GM18517 (cell line): ENCODE measurements around the gene PRUNE2.
"Not testable (repeated sequence)": the region's sequence is repeated elsewhere in the genome, so short reads cannot be mapped to it uniquely, and the experiment has no call there.

Experiments
- ATAC-seq: cut with Tn5 transposase; IDR thresholded peaks from one replicate; pipeline ENCODE4 v1.9.1; 2021; ENCODE audit warnings: mild to moderate bottlenecking, moderate library complexity; ENCODE audit not compliant: unreplicated experiment

Gene PRUNE2

GRCh38 chr9:76700916-76701315, 205.0 kb downstream of the PRUNE2 start:
- no peak for ATAC-seq

GRCh38 chr9:76699971-76700370, 205.9 kb downstream of the PRUNE2 start:
- no peak for ATAC-seq

- ATAC-seq: no peak
Measured at GRCh38 chr9:76697554-76697953, 208.4 kb downstream of the PRUNE2 start.

DNA sequence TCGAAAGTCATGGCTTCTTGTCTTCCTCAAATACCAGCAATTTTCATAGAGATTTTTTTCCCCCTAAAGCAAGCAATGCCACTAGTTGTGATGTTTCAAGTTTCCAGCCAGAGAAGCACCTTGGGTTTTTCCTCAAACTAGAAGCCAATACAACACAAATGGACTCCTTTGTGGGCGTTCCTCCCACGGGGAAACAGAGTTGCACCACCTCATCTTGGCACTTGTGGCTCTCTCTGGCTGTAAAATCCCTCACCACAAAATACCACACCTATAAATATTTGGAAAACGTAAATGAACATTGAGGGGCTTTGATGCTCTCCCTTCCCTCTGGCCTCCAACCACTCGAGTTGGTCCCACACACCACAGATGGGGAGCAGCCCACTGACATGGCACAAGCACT, 208.8 kb downstream of the PRUNE2 start:
- ATAC-seq: no peak

DNA sequence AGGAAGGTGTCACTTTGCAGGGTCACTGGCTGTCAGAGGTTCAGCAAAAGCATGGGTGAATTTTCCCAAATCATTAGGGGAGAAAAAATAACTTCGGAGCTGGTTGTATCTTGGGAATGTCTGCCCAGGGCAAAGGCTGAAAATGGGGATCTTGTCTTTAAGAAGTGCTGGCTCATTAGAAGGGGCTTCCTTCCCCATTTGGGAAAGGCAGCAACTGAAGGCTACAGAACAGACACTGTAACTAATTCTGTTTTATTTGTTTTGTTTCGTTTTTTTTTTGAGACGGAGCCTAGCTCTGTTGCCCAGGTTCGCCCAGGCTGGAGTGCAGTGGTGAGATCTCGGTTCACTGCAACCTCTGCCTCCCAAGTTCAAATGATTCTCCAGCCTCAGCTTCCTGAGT, 212.0 kb downstream of the PRUNE2 start:
- ATAC-seq: no peak

GRCh38 chr9:76692458-76693129, 213.3 kb downstream of the PRUNE2 start:
- no peak for ATAC-seq

DNA sequence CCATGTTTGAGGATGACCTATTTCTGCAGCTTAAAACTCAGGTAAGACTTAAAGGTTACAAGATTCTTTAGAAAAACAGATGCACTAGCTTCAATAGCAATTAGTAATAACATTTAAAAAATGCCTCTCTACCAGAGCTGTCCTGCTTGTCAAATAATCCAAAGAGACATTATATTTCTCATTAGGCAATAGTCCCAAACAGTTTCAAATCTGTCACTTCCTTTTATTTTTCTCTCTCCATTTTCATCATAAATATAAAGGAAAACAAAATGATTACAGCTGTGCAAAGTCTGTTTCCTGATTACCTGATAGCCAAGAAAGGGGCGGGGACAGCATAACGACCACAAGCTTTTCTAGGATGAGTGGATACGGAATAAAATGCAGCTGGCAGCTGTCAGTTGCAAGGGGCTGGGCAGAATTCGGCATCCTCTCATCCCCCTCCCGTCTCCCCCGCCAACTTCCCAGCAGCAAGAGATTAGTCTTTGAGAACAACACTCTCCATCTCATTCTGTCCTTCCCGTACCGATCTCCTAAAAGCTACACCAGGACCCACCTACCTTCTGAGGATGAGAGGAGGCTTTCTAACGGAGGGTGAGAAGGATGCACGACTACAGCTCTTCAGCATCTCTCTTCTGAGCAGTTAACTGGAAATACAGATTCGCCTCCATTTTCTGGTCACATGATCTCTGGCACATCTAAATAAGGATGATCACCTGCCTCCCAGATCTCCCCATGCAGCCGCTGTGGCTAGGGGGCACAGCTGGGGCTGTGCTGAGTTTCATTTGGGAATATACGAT, 214.2 kb downstream of the PRUNE2 start:
- no peak for ATAC-seq

- ATAC-seq: no peak
Measured at GRCh38 chr9:76690973-76691370, 214.9 kb downstream of the PRUNE2 start.

DNA sequence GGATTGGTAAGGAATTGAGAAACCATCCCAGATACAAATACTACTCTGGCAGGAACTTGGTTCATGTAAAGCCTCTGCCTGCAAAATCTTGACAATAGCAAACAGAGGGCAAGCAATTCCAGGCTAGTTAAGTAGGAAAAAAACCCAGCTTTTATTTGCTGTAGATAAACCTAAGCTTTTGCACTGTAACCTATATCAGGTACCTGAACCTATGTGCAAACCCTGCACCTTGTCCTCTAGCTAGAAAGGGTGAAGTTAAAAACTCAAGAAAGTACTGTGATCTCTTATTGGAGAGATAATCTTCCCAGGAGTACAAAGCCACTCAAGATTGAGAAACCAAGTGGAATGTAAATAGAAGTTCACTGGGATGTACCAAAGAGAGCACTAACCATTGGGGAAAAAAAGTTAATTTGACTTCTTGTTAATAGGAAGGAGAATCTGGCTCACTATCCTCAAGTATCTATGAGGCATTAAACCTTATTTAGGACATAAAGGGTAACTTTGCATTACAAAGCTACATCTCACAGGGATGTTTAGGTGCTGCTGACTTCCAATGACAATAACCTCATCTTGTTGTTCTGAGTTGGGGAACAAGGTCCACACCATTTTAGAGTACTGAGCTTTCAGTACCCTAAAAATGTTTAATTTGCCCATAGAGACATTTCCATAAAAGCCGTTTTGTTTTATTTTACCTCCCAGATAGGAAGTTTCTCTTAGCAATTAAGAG, 215.5 kb downstream of the PRUNE2 start:
- no peak for ATAC-seq

DNA sequence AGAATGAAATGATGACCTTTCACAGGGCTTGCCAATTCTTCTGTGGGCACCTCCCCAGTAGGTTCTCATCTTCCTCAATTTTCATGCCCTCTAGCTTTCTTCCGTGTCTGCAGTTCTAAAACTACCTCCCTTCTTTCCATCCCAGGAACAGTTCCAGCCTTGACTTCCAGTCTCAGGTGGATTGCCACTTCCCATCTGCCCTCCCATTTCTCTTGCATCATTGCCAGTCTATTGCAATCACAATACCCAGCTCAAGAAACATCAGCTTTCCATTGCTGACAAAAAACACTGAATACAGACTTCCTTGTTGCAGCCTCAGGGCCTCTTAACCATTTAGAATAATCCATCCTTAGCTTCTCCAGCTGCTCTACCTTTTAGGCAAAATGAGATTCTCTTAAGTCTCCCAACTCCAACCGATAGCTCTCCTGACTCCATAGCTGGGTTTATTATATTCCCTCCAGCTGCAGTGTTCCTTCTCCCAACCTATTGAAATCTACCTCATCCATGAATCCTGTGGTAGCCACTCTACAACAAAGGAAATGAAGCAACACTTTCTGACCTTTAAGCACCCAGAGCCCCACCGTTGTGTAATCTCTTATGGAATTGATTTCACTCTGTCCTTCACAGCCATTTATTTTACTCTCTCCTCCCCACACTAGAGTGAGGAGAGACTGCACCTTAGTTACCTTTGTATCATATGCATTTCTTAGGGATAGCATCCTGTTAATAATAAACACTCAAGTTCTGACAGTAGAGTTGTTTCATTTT, 217.3 kb downstream of the PRUNE2 start:
- ATAC-seq: no peak

GRCh38 chr9:76687861-76688391, 218.0 kb downstream of the PRUNE2 start:
- no peak for ATAC-seq

DNA sequence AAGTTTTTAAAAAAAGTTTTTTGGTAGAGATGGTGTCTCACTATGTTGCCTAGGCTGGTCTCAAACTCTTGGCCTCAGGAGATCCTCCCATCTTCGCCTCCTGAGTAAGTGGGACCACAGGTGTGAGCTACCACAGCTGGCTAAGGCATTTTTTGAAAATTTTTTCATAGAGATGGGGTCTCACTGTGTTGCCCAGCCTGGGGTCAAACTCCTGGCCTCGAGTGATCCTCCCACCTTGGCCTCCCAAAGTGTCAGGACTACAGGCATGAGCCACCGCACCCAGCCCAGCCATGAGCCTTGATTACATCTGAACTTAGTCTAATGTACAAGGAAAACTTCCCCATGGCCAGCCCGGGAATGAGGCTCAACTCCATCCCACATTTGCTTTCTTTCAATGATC, 219.2 kb downstream of the PRUNE2 start:
- no peak for ATAC-seq

GRCh38 chr9:76684213-76684612, 221.7 kb downstream of the PRUNE2 start:
- ATAC-seq: no peak

DNA sequence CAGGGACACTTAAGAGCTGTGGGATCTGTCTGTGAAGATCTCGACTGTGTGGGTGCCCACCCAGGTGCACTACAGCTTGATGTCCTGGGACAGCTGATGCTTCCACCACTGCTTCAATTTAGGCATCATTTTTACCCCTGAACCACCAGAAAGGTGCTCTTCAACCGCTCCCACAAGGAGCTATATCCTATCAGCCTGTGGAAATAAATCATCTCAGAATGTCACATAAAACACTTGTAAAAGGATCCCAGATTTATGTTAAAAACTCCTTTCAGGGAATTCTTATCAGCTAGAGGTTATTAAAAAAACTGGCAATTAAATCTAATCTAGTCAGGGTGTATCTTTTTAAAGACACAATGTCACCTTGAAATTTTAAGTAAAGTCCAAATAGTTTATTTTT, 224.4 kb downstream of the PRUNE2 start:
- ATAC-seq: no peak

- ATAC-seq: no peak
Measured at GRCh38 chr9:76680716-76681425, 225.0 kb downstream of the PRUNE2 start.

- no peak for ATAC-seq
Measured at GRCh38 chr9:76677481-76678055, 228.3 kb downstream of the PRUNE2 start.

GRCh38 chr9:76676857-76677256, 229.1 kb downstream of the PRUNE2 start:
- no peak for ATAC-seq

DNA sequence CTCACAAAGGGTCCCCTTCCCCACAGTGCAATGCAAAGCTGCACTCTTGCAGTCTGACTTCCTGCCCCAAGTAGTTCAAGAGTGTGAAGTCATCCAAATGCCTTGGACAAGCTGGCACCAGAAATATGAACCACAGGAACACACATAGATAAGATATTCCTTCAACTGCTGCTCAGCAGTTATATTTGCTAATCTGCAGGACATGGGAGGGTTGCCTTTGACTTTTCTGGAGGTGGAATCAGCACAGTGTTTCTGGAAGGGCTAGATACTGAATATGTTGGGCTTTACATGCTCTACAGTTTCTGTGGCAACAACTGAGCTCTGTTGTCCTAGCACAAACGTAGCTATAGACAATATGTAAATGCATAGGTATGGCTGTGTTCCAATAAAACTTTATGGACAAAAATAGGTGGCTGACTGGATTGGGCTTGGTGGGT, 238.4 kb downstream of the PRUNE2 start:
- no peak for ATAC-seq

- not testable (repeated sequence) for ATAC-seq
Measured at GRCh38 chr9:76665966-76666365, 239.9 kb downstream of the PRUNE2 start.

DNA sequence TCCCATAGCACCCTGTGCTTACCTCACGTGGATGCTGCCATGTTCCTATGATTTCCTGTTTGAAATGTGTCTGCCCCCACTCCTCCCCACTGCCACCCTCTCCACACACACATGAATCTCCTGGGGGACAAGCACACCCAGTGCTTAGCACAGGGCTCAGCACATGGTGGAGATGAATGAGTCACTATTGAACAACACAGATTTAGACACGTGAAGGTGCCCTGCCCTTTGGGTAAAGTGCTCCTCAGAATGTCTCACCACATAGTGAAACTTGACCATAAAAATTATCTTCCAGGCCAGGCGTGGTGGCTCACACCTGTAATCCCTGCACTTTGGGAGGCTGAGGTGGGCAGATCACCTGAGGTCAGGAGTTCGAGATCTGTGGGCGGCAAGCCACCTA, 240.5 kb downstream of the PRUNE2 start:
- no peak for ATAC-seq
